Medulla oblongata (tissue), 1 donor: ENCODE data around the gene FAM241B.

ENCODE experiments used
- DNase-seq: peaks from one replicate; pipeline ENCODE4 v3.0.0-alpha.2; 2015; ENCODE audit errors: extremely low spot score

FAM241B gene

GRCh38 chr10:69649786-69650550 lies 19.9 kb downstream of the FAM241B start:
- no peak for DNase-seq

GRCh38 chr10:69650589-69651261 lies 20.7 kb downstream of the FAM241B start:
- DNase-seq, result no peak

DNA sequence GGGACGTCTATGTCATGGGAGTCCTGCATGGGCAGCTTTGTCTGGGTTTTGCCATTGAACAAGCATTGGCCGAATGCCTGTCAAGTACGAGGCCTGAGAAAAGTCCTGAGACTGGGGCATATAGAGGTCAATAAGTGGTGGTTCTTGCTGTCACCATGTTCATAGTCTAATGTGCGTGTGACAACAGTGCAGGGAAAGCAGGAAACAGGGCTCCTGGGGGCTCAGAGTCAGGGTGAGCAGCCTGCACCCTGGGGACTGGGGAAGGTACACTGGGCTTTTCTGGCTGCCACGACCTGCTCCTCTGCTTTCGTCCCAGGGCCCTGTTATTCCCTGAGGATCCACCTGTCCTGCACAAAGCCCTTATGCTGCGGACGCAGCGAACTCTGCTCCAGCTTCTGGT lies 21.3 kb downstream of the FAM241B start:
- DNase-seq, result no peak

- no peak for DNase-seq
Measured at GRCh38 chr10:69652111-69652856, 22.2 kb downstream of the FAM241B start.

GRCh38 chr10:69652857-69653199 lies 22.8 kb downstream of the FAM241B start:
- no peak for DNase-seq

GRCh38 chr10:69653561-69653960 lies 23.5 kb downstream of the FAM241B start:
- no peak for DNase-seq

DNA sequence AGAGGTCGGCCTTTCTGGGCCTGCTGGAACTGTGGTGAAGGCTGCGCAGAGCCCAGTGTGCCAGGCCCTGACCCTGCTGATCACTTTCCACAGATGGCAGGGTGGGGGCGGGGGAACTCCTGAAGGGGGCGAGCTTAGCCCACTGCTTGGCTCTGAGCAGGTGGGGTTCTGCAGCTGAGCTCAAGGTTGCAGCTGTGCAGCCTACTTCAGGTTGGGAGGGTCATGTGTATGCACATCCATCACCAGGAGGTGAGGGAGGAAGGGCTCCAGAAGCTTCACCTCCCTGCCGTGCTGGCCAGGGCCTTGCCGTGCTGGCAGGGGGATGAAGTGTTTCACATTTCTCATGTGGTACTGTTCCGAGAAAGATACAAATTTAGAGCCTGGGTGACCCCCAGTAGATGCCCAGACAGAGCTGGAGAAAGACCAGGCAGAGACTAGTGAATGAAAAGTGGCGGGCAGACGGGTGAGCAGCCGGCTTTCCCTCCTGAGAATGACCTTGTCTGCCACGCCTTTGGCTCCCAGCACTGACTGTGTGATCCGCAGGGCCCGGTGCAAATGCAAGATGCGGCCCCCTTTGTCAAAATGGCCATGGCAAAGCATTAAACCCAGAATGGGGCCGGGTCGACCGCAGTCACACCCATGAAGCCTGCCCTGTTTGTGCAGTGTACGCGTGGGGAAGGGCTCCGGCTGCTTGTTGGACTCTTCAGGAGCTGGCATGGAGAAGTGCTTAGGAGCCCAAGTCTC lies 25.2 kb downstream of the FAM241B start:
- no peak for DNase-seq

GRCh38 chr10:69655868-69656555 lies 26.0 kb downstream of the FAM241B start:
- DNase-seq, result no peak

GRCh38 chr10:69656742-69657269 lies 26.8 kb downstream of the FAM241B start:
- no peak for DNase-seq

GRCh38 chr10:69657430-69657829 lies 27.4 kb downstream of the FAM241B start:
- no peak for DNase-seq

DNA sequence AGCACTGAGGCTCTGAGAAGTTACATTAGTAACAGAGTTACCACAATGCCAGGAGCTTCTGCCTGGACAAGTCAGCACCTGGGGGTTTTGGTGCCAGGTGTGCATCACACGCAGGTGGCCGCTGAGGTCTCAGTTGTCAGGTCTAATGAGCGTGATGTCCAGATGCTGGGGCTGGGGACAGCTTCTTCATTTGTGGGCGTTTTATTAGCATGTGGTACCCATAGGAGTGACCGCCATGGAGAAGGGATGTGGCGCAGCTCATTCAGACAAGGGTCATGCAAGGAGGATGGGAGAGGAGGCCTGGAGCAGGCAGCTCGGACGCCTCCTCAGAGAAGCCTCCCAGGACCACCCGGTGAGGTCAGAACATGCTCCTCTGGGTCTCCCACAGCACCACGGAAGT lies 27.8 kb downstream of the FAM241B start:
- no peak for DNase-seq

- no peak for DNase-seq
Measured at GRCh38 chr10:69659241-69660038, 29.4 kb downstream of the FAM241B start.

GRCh38 chr10:69660296-69660695 lies 30.2 kb downstream of the FAM241B start:
- DNase-seq, result no peak

GRCh38 chr10:69661414-69662172 lies 31.5 kb downstream of the FAM241B start:
- DNase-seq, result no peak

GRCh38 chr10:69662173-69662877 lies 32.3 kb downstream of the FAM241B start:
- no peak for DNase-seq

DNA sequence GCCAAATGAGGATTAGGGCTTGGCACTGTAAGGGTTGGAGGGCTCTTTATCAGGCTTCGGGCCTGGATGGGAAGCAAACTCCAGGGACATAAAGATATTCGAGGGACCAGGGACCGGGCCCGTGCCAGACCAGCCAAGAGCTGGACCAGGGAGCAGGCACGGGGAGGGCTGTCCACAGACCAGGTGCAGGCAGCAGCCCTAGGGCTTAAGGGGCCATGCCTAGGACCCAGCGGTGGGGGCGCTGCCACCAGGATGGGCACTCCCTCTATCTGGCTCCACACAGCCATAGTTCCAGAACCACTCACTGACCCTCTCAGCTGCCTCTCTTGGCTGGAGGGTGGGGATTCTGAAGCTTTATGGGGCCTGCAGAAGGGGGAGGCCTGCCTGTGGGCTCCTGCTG lies 32.9 kb downstream of the FAM241B start:
- no peak for DNase-seq

- no peak for DNase-seq
Measured at GRCh38 chr10:69663369-69663947, 33.4 kb downstream of the FAM241B start.

DNA sequence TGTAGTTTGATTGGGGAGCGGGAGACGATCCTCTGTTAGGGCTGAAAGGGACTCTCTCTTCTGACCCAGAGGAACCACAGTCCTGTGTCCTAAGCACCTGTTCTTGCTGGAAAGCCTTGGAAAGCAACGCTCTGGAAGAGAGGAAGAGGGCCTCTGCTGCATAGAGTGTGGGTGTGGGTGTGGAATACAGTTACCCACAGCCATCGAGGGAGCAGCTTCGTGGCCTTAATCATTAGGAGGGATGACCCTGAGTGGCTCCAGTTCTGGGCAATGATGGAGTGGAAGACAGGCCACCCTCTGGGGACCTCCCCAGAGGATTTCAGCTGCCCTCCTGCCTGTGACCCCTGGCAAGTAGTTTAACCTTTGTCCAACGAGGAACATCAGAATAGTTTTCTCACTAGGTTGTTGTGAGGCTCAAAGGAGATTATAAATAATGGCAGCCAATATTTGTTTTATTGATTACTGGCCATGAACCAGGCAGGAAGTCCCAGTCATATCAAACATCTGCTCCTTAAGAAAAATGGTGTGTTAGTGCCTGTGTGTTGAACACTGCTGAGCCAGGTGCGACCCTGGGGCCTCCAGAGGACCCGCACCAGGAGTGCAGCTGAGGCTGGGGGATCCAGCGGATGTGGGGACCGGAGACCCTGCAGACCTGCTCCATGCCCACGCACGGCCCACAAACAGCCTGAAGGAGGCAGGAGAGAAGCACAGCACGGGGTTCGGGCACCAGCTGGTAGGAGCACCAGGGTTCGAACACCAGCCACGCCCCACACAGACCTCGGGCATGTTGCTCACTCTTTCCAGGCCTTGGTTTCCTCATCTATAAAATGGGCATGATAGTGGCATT lies 35.6 kb downstream of the FAM241B start:
- no peak for DNase-seq
